MM.1S (cell line): Measurements from ENCODE around the gene KCNK7.

Experiments
- CTCF ChIP-seq: fragments of 300-600 bp; sonication (generic); IDR thresholded peaks from 2 replicates; pipeline ENCODE4 v1.5.1; 2016; ENCODE audit warnings: antibody characterized with exemption, low read length, mixed read lengths
- EZH2 ChIP-seq: fragments of 300-600 bp; sonication (generic); optimal IDR thresholded peaks from 2 replicates; pipeline ENCODE3; 2017; ENCODE audit warnings: low read depth, mild to moderate bottlenecking, antibody characterized with exemption, low read length, mixed read lengths
- EZH2phosphoT487 ChIP-seq: fragments of 300-600 bp; sonication (generic); IDR thresholded peaks from 2 replicates; pipeline ENCODE4 v1.6.1; 2018; ENCODE audit warnings: antibody characterized with exemption, low read length

DNA sequence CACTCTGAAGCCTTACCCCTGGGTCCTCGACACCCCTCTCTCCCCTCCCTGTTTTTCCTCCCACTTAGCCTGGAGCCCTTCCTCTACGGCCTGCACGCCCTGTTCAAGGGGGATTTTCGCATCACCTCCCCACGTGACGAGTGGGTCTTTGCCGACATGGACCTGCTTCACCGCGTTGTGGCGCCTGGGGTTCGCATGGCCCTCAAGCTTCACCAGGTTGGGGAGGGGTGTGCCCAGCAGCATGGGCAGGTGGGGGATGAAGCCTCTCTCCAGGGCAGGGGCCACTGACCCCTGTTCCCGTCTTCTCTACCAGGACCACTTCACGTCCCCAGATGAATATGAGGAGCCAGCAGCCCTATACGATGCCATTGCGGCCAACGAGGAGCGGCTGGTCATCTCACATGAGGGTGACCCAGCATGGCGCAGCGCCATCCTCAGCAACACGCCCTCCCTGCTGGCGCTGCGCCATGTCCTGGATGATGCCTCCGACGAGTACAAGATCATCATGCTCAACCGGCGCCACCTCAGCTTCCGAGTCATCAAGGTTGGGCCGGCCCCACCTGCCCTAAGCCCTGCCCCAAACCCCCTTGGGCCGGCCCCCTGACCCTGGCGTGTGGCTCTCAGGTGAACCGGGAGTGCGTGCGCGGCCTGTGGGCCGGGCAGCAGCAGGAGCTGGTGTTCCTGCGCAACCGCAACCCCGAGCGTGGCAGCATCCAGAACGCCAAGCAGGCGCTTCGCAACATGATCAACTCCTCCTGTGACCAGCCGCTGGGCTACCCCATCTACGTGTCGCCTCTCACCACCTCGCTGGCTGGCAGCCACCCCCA is 39.5 kb upstream of the KCNK7 start:
- TF ChIP-seq EZH2phosphoT487 (no peak), CTCF (no peak), EZH2 (no peak)
